Mesodermal cell (in vitro differentiated cells): Measurements from ENCODE around the gene SPINDOC.

Experiments
- H3K27ac ChIP-seq: 2 replicates; pipeline ENCODE4 v1.7.0; 2013; ENCODE audit warnings: mild to moderate bottlenecking, low read depth, low read length, moderate library complexity; ENCODE audit not compliant: severe bottlenecking
- H3K36me3 ChIP-seq: 2 replicates; pipeline ENCODE4 v1.7.1; 2013; ENCODE audit warnings: mild to moderate bottlenecking, low read length, moderate library complexity; ENCODE audit not compliant: control insufficient read depth, insufficient read depth
- H3K4me1 ChIP-seq: one replicate; pipeline ENCODE4 v1.7.1; 2013; ENCODE audit warnings: mild to moderate bottlenecking, low read length; ENCODE audit not compliant: insufficient read depth, control insufficient read depth, poor library complexity, severe bottlenecking
- H3K4me3 ChIP-seq: 2 replicates; pipeline ENCODE4 v1.7.0; 2013; ENCODE audit warnings: low read length, control low read depth, mild to moderate bottlenecking; ENCODE audit not compliant: insufficient read depth, poor library complexity, severe bottlenecking; ENCODE audit errors: extremely low read depth
- H3K9me3 ChIP-seq: 2 replicates; pipeline ENCODE4 v1.7.1; 2013; ENCODE audit warnings: mild to moderate bottlenecking, low read length, moderate library complexity; ENCODE audit not compliant: control insufficient read depth
- WGBS, 2 experiments: methylation state at CpG; one replicate each; pipeline ENCODE4 v1.1.5; 2013; ENCODE audit warnings: missing lambda C conversion rate in 2 of 2; ENCODE audit not compliant: insufficient coverage in 2 of 2; 5-methylcytosine and 5-hydroxymethylcytosine counted together

Gene SPINDOC

DNA sequence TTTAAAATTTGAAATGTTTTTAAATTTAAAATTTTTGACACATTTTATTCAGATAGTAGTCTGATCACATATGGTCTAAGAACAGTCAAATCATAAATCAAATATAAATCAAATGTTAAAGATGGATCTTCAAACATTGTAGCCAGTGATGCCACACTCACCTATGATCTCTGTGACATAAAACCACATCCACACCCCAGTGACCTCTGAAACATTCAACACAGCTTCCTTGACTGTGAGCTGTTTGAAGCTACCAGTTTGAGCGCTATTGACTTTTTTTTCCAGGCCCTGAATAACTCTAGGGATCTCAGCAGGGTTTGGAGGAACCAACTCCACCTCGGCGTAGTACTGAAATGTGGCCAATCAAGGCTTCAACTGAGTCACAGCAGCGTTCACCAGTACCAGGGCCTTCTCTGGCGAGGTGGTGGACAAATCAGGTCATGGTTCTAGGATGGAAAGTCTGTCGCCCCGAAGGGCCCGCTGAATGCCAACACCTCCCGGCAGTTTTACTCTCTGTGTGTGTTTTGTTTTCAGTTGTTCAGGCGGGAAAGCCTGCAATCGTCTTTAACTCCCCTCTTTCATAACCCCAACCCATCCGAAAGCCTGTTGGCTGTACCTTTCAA, 21.4 kb downstream of the SPINDOC start:
- no peaks in the 10 kb centered on the region for H3K9me3 ChIP-seq
- WGBS, 2 experiments: 91 to 95% methylated on average over 7 to 9 of the region's 12 CpGs
- no peak overlapping the region for H3K4me3 ChIP-seq
- no peaks in the 10 kb centered on the region for H3K36me3 ChIP-seq
- H3K27ac ChIP-seq: no peak overlapping the region
- peaks cover 4% of the 10 kb centered on the region for H3K4me1 ChIP-seq

DNA sequence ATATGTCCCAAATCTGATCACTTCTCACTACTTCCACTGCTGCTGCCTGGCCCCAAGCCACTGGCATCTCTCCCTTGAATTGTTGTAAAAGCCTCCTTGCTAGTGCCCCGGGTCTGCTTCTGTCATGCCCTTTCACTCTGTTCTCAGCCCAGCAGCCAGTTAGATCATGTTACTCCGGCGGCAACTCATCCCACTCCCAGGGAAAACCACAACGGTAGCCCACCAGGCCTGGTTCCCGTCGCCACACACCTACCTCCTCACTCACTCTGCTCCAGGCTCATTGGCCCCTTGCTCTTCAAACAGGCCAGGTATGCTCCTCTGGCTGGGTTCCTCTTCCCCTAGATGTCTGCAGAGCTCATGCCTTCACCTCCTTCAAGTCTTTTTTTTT, 21.9 kb downstream of the SPINDOC start:
- H3K4me1 ChIP-seq: peaks cover 4% of the 10 kb centered on the region
- H3K9me3 ChIP-seq: no peaks in the 10 kb centered on the region
- no peak overlapping the region for H3K4me3 ChIP-seq
- 90 to 94% methylated on average over 4 to 6 of the region's 6 CpGs for WGBS, 2 experiments
- H3K27ac ChIP-seq: no peak overlapping the region
- no peaks in the 10 kb centered on the region for H3K36me3 ChIP-seq

DNA sequence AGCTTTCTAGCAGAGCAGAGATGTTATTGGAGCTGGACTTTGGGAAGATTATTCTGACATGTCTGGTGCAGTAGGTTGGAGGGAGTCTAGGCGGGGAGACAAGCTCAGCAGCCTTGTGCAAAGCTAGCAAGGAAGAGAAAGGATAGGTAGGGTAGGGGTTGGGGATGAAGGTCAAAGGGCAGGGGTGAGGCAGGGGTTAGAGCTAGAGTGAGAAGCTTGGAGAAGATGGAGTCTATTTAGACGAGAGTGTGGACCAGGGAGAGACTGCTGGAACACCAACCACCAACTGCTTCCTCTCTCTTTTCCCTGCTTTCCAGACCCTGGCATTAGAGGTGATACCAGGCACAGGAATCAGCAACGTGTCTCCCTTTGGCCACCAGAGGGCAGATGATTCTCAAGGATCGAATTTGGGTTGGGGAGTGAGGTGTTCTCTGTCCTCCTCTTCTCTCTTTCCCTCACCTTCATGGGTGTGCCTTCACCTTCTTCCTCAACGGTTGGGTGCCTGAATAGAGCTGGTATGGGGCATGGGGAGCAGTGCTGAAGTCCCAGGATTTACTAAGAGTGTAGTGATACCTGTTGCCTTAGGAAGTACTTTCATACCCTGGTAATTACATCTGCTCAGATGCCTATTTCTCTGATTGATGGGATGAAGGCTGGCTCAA, 23.9 kb downstream of the SPINDOC start:
- WGBS, 2 experiments: 100% methylated on average over 1 of the region's 5 CpGs
- Histone ChIP-seq H3K4me3 (no peak overlapping the region), H3K9me3 (no peaks in the 10 kb centered on the region), H3K4me1 (peaks cover 21% of the 10 kb centered on the region), H3K36me3 (peaks cover 4% of the 10 kb centered on the region), H3K27ac (no peak overlapping the region)

DNA sequence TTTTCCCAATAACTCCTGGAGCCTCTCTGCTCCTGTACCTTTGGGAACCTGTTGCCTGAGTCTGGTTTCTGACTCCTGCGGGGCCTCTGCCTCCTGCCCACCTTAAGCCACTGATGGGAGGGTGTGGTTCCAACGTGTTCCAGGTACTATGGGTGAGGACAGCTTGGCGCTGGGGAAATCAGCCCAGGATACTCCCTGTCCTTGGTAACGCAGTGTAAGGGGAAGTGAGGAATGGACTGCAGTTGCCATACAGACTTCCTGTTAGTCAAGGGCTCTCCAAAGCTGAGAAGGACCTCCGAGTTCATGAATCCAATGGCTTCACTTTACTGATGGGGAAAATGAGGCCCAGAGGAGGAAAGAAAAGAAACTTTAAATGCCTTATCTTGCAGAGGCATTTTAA, 24.5 kb downstream of the SPINDOC start:
- Histone ChIP-seq H3K4me3 (no peak overlapping the region), H3K36me3 (peaks cover 9% of the 10 kb centered on the region), H3K4me1 (peaks cover 21% of the 10 kb centered on the region), H3K9me3 (no peaks in the 10 kb centered on the region), H3K27ac (no peak overlapping the region)
- WGBS, 2 experiments: 76 to 91% methylated on average over 2 to 4 of the region's 5 CpGs

DNA sequence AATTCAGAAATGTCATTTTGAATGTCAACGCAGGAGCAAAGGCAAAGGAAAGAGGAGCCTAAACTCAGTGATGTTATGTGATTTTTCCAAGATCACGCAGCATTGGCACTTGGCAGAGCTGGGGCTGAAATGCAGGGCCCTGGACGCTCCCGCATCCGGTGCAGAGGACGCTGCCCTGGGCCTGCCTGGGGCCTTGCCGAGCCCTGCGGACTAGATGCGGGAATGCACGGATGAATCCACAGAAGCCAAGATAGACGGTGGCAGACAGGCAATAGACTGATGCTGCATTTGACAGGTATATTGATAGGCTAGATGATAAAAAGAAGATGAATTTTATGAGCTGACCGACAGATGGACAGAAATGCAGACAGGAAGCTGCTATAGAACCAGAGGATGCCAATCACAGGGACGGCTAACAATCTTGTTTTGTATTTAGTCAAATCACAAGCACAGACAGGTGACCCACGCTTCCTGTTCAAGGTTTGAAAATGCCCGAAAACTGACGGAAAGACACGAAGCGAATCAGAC, 25.0 kb downstream of the SPINDOC start:
- H3K36me3 ChIP-seq: peaks cover 14% of the 10 kb centered on the region
- H3K9me3 ChIP-seq: no peaks in the 10 kb centered on the region
- no peak overlapping the region for H3K4me3 ChIP-seq
- H3K27ac ChIP-seq: peak overlapping the region; percentile 10
- WGBS, 2 experiments: 43 to 49% methylated on average over 18 of the region's 18 CpGs
- H3K4me1 ChIP-seq: peaks cover 21% of the 10 kb centered on the region

DNA sequence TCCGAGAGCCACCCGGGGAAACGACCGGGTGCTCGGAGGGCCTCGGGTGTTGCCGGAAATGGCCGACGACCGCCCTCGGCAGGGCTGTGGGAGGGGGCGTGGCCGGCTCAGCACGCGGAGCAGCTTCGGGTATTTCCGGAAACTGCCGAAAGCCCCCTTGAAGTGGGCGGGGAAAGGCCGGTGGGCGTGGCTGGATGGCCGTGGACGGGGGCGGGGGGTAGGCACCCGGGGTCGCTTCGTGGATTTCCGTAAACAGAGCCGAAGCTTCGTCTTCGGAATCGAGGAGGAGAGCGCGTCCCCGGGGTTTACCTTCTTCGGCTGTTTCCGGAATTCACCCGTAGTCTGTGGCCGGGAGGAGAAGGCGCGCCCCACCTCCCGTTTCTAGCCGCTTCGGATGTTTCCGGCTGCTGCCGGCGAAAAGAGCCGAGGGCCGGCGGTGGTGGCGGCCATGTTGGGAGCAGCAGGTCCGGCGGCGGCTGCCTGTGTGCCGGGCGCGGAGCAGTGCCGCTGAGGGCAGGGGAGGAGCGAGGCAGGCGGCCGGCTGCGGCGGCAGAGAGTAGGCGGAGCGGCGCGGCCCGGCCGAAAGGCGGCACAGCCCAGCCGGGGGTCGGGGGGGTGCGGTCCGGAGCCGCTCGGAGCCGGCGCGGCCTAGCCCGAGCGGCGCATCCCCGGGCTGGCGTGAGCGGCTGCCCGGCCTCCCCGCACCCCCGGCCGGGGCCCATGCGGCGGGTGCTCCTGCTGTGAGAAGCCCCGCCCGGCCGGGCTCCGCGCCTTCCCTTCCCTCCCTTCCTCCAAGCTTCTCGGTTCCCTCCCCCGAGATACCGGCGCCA, 25.6 kb downstream of the SPINDOC start, which contains the start of gene MARK2:
Gene MARK2 (plus strand): TSS at position 433 of the 830 bp plus-strand sequence. CDS start 397 bp downstream, at position 830.
- H3K27ac ChIP-seq: peak within 1 kb of the TSS; percentile 36
- H3K9me3 ChIP-seq: no peaks in the 10 kb centered on the region
- whole genome bisulfite sequencing, 2 experiments: 0% methylated on average over 64 to 82 of the region's 100 CpGs
- H3K4me3 ChIP-seq: peak within 1 kb of the TSS; percentile 96
- peaks cover 21% of the 10 kb centered on the region for H3K4me1 ChIP-seq
- H3K36me3 ChIP-seq: peaks cover 21% of the 10 kb centered on the region

DNA sequence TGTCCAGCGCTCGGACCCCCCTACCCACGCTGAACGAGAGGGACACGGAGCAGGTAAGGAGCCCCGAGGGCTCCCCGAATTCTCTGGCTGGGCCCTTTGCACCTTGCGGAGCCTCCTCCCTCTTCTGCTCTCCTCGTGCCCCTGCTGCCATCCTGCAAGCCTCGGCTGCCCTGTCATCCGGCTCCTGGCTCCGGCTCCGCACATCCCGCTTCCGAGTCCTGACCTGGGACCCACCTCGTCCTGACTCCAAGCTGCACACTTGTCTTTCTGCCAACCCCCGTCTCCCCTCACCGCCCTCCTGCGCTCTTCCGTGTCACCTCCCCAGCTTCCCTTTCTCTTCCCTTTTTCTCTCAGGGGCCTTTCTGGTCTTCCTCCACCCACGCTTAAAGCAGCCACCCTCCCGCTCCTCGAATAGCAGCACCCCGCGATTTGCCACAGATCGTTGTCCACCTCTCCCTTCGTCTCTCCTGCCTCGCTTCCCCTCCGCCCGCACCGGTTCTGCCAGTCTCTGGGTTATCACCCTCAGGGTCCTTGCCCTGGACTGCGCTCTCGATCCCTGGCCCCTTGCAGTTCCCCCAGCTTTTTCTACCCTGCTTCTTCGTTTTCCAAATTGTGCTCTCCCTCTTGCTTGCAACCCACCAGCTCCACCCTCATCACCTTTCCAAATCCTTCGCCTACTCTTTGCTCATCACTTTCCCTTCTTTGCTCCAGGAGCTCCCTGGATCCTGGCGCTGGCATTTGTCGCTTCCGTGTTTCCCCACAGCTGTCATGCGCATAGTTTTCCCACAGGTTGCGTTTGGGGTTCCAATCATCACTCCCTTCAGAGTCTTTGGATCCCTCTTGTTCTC, 26.5 kb downstream of the SPINDOC start:
- H3K9me3 ChIP-seq: no peaks in the 10 kb centered on the region
- peaks cover 28% of the 10 kb centered on the region for H3K4me1 ChIP-seq
- peak overlapping the region; percentile 96 for H3K4me3 ChIP-seq
- peaks cover 29% of the 10 kb centered on the region for H3K36me3 ChIP-seq
- WGBS, 2 experiments: 1% methylated on average over 38 to 40 of the region's 40 CpGs
- H3K27ac ChIP-seq: peak overlapping the region; percentile 36

DNA sequence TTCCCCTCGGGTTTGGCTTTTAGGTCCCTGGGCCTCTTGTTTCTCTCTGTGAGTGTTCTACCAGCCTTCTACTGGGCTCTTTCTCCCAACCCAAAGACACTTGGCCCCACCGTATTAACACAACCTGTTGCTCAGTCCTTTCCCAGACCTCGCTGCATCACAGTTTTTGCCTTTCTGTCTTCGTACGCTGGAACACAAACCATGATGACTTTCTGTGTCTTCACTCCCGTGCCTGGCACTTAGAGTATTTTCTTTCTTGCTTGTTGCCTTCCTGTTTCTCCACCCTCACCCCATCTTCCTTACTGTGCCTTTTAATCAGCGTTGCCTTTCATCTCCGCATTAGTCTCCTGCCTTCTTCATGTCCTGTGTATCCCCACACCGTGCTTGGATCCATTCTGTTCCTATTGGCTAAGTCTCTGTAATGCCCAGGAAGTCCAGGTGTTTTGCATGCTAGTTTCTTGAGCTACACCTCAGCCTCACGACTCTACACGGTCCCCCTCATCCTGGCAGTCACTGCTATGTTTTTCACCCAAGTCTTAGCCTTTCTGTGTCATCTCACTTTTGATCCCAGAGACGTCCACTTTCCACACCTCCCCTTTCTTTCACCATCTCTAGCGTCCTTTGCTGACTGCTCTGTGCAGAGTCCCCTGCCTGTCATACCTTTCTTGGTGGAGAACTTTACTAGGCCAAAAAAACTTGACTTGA, 27.3 kb downstream of the SPINDOC start:
- H3K36me3 ChIP-seq: peaks cover 30% of the 10 kb centered on the region
- H3K4me3 ChIP-seq: peak overlapping the region; percentile 96
- no peak overlapping the region for H3K27ac ChIP-seq
- WGBS, 2 experiments: 16 to 19% methylated on average over 12 of the region's 13 CpGs
- no peaks in the 10 kb centered on the region for H3K9me3 ChIP-seq
- H3K4me1 ChIP-seq: peaks cover 32% of the 10 kb centered on the region

DNA sequence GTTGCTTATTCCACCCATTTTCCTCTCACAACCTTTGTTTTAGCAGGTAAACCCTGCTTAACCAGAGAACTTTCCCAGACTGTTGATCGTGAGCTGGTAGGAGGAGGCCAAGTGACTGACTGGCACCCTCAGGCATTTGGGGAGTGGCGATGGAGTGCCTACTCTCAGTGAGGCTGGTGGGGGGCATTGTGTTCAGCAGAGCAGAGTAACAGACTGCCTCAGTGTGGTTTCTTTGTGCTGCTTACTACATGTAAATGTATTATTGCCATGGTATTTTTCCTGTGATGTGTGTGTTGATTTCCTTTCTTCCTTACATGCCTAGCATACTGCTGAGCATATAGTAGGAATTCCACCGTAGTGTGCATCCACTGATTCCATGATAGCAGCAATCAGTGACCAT, 28.3 kb downstream of the SPINDOC start:
- peaks cover 36% of the 10 kb centered on the region for H3K4me1 ChIP-seq
- 23 to 72% methylated on average over 2 of the region's 3 CpGs for WGBS, 2 experiments

More for the DNA sequence above, 28.3 kb downstream of the SPINDOC start:
- H3K36me3 ChIP-seq: peaks cover 35% of the 10 kb centered on the region
- peak overlapping the region; percentile 6 for H3K27ac ChIP-seq
- no peaks in the 10 kb centered on the region for H3K9me3 ChIP-seq
- peak overlapping the region; percentile 96 for H3K4me3 ChIP-seq
